Fibroblast of lung (primary cell): ENCODE measurements around the gene RGS12.

ENCODE experiments used
- CTCF ChIP-seq, 2 donors: IDR thresholded peaks in 1 of 2; conservative IDR thresholded peaks in 1 of 2; 1 replicate in 1 of 2; 2 replicates in 1 of 2; pipeline ENCODE4 v1.5.1; 2011 to 2012; ENCODE audit warnings: low read length in 2 of 2, control low read depth in 1 of 2, inconsistent platforms in 1 of 2, low read depth in 1 of 2, mild to moderate bottlenecking in 1 of 2
- EZH2 ChIP-seq: IDR thresholded peaks from 2 replicates; pipeline ENCODE4 v1.5.1; 2012; ENCODE audit warnings: low read length, control low read depth, mild to moderate bottlenecking; ENCODE audit errors: missing control alignments

DNA sequence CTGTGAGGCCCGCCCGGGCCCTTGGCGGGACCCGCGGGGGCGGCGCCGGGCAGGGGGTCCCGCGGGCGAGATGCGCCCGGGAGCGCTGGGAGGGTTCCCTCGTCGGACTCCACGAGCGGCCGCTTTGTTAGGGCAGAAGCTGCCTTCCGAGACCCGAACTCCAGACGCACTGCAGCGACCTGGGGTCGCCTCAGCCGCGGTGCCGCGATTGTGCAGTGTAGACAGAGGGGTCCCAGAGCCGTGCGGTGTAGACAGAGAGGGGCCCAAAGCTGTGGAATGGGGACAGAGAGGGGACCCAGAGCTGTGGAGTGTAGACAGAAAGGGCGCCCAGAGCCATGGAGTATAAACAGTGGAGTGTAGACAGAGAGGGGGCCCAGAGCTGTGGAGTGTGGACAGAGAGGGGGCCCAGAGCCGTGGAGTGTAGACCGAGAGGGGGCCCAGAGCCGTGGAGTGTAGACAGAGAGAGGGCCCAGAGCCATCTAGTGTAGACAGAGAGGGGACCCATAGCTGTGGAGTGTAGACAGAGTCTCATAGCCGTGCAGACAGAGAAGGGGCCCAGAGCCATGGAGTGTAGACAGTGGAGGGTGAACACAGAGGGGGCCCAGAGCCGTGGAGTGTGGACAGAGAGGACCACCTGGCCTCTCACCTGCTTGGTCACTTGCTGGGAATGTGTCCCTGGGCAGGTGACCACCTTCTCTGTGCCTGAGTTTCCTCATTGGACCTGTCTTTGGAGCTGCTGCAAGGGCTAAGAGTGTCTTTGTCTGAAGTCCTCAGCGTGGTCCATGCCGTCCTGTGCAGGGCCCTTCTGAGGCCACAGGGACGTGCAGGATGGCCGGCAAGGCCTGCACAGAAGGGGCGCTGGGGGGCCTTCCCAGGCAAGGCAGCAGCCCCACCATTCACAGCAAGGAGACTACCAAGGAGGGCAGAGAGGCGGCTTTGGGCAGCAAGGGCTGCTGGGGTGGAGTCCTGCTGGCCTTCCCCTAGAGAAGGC is 875 bp downstream of the RGS12 start:
- TF ChIP-seq EZH2 (no peak), CTCF (conservative IDR thresholded peaks at IDR 0.05 in 1 of 2, IDR thresholded peaks at IDR 0.05 in 1 of 2; ENCODE audit: low read depth in 1 of 2, low read length in 2 of 2) (no peak)
